Mucosa of descending colon (tissue), 3 donors: ENCODE data around the gene ZCWPW2. TPM values are rescaled to one million over a fixed set of nuclear protein-coding genes. Genes with fewer than 3 reads are reported as not detected.

ENCODE experiments used
- ATAC-seq: fragments of 200-7000 bp; cut with Tn5 transposase; one replicate; pipeline ENCODE4 v1.9.1; 2020; ENCODE audit warnings: mild to moderate bottlenecking, moderate library complexity
- DNase-seq, 3 donors: peaks; one replicate each; pipeline ENCODE4 v3.0.0-alpha.2; 2020
- H3K36me3 ChIP-seq: fragments of 200-600 bp; one replicate; pipeline ENCODE4 v1.8.0; 2021; ENCODE audit warnings: low read depth, mild to moderate bottlenecking
- H3K4me1 ChIP-seq: fragments of 200-600 bp; one replicate; pipeline ENCODE4 v1.8.0; 2021; ENCODE audit warnings: low read depth, mild to moderate bottlenecking
- H3K4me3 ChIP-seq: fragments of 200-600 bp; one replicate; pipeline ENCODE4 v1.8.0; 2021; ENCODE audit warnings: mild to moderate bottlenecking
- H3K9me3 ChIP-seq: fragments of 200-600 bp; one replicate; pipeline ENCODE4 v1.8.0; 2021; ENCODE audit warnings: mild to moderate bottlenecking
- CTCF ChIP-seq: fragments of 200-600 bp; IDR thresholded peaks from one replicate; pipeline ENCODE4 v1.8.0; 2022; ENCODE audit warnings: antibody characterized with exemption, mild to moderate bottlenecking
- intact Hi-C, 2 donors: fragments of 100-400 bp; cut with DNase I in 1 of 2; cut with micrococcal nuclease in 1 of 2; formaldehyde crosslinking; loops; one replicate each; pipeline versions ENCODE4 v1.11.0 to v1.11.1; 2022; cut with DNase I, micrococcal nuclease
- total RNA-seq, 3 donors: library from RNA; stranded (reverse); fragmentation: NEBNext Ultra II Directional in 2 of 3; extraction: Animal tissue kit (Norgen Biotek cat#: 25700) in 2 of 3; gene quantifications; one replicate each; pipeline versions ENCODE4 v1.2.1 to v1.2.4, GENCODE V29; 2021 to 2023
- donor health status: DM: no; HTN: no; CAD: no; lungs with moderate emphysema.
- donor health status: DM: no; HTN: no; CAD: no.
- donor health status: DM: no; HTN: yes; CAD: no.

ZCWPW2 gene
- total RNA-seq, 3 donors from 2014 or later, result 0.55 to 1.7 (median 0.90) TPM

GRCh38 chr3:28315711-28316110 is 32.8 kb upstream of the ZCWPW2 start:
- no peak for ATAC-seq

GRCh38 chr3:28316226-28316625 is 32.3 kb upstream of the ZCWPW2 start:
- intact Hi-C loops, result no loop called here
- H3K9me3 ChIP-seq, result no peaks in the 10 kb centered on the region
- H3K4me3 ChIP-seq, result no peak overlapping the region
- ATAC-seq, result no peak
- H3K4me1 ChIP-seq, result no peaks in the 10 kb centered on the region
- no peak for TF ChIP-seq CTCF
- no peaks in the 10 kb centered on the region for H3K36me3 ChIP-seq
- no peak for DNase-seq

More at GRCh38 chr3:28315711-28316110, 32.8 kb upstream of the ZCWPW2 start:
- Histone ChIP-seq H3K9me3 (no peaks in the 10 kb centered on the region), H3K4me3 (no peak overlapping the region), H3K4me1 (no peaks in the 10 kb centered on the region), H3K36me3 (no peaks in the 10 kb centered on the region)
- intact Hi-C loops, result no loop called here
- TF ChIP-seq CTCF, result no peak
- no peak for DNase-seq

GRCh38 chr3:28317438-28318022 is 31.0 kb upstream of the ZCWPW2 start:
- ATAC-seq, result peak; percentile 80
- Histone ChIP-seq H3K9me3 (no peaks in the 10 kb centered on the region), H3K36me3 (no peaks in the 10 kb centered on the region), H3K4me1 (no peaks in the 10 kb centered on the region), H3K4me3 (no peak overlapping the region)
- intact Hi-C loops, result no loop called here
- peak in 1 of 3 donors; percentile 26 for DNase-seq
- TF ChIP-seq CTCF, result peak; percentile 24

GRCh38 chr3:28320981-28321380 is 27.5 kb upstream of the ZCWPW2 start:
- H3K4me3 ChIP-seq, result no peak overlapping the region

GRCh38 chr3:28322464-28322863 is 26.1 kb upstream of the ZCWPW2 start:
- Histone ChIP-seq H3K4me1 (no peaks in the 10 kb centered on the region), H3K9me3 (no peaks in the 10 kb centered on the region), H3K36me3 (no peaks in the 10 kb centered on the region), H3K4me3 (no peak overlapping the region)
- TF ChIP-seq CTCF, result no peak
- ATAC-seq (no peak), DNase-seq (no peak)
- intact Hi-C loops, result no loop called here

More at GRCh38 chr3:28320981-28321380, 27.5 kb upstream of the ZCWPW2 start:
- Histone ChIP-seq H3K4me1 (no peaks in the 10 kb centered on the region), H3K36me3 (no peaks in the 10 kb centered on the region), H3K9me3 (no peaks in the 10 kb centered on the region)
- DNase-seq (no peak), ATAC-seq (no peak)
- intact Hi-C loops, result no loop called here
- TF ChIP-seq CTCF, result no peak
